Kidney epithelial cell (primary cell): Measurements from ENCODE around the gene ITPR1. TPM values are rescaled to one million over a fixed set of nuclear protein-coding genes. Genes with fewer than 3 reads are reported as not detected.

Source experiments
- DNase-seq: peaks from one replicate; pipeline ENCODE4 v3.0.0-alpha.2; 2010; ENCODE audit warnings: low read depth
- H3K27me3 ChIP-seq: 2 replicates; pipeline ENCODE4 v1.6.0; 2011; ENCODE audit warnings: low read length; ENCODE audit not compliant: control insufficient read depth, insufficient read depth
- H3K36me3 ChIP-seq: 2 replicates; pipeline ENCODE4 v1.5.1; 2011; ENCODE audit warnings: low read length; ENCODE audit not compliant: control insufficient read depth, insufficient read depth
- H3K4me3 ChIP-seq: 2 replicates; pipeline ENCODE4 v1.5.1; 2011; ENCODE audit warnings: low read depth, mild to moderate bottlenecking, control low read depth, low read length
- CTCF ChIP-seq: IDR thresholded peaks from 2 replicates; pipeline ENCODE4 v1.5.1; 2011; ENCODE audit warnings: mild to moderate bottlenecking, moderate library complexity, low read length, control low read depth, inconsistent platforms; ENCODE audit not compliant: insufficient read depth, poor library complexity, severe bottlenecking
- total RNA-seq: library from RNA; depleted of rRNA; stranded (reverse); fragments of >200 nt; gene quantifications from 2 replicates; pipeline ENCODE4 v1.2.3, GENCODE V29; 2015

The ITPR1 gene
- total RNA-seq, 1 donor from 2014 or later = 8.9 TPM

- Histone ChIP-seq H3K36me3 (no peaks in the 10 kb centered on the region), H3K27me3 (no peaks in the 10 kb centered on the region), H3K4me3 (no peak overlapping the region)
- no peak for DNase-seq
- no peak for TF ChIP-seq CTCF
These were observed 68.5 kb downstream of the ITPR1 start for GRCh38 chr3:4561661-4562060.

- no peak overlapping the region for H3K4me3 ChIP-seq
- no peak for DNase-seq
- TF ChIP-seq CTCF = no peak
These were observed 69.4 kb downstream of the ITPR1 start for GRCh38 chr3:4562595-4562994.

GRCh38 chr3:4564270-4564669 lies 71.1 kb downstream of the ITPR1 start:
- no peak for TF ChIP-seq CTCF
- no peaks in the 10 kb centered on the region for H3K36me3 ChIP-seq

More at GRCh38 chr3:4562595-4562994, 69.4 kb downstream of the ITPR1 start:
- no peaks in the 10 kb centered on the region for H3K27me3 ChIP-seq
- no peaks in the 10 kb centered on the region for H3K36me3 ChIP-seq

GRCh38 chr3:4564928-4565586 lies 71.9 kb downstream of the ITPR1 start:
- H3K4me3 ChIP-seq = no peak overlapping the region
- DNase-seq = no peak
- TF ChIP-seq CTCF = no peak
- H3K36me3 ChIP-seq = no peaks in the 10 kb centered on the region
- H3K27me3 ChIP-seq = no peaks in the 10 kb centered on the region

More at GRCh38 chr3:4564270-4564669, 71.1 kb downstream of the ITPR1 start:
- no peak overlapping the region for H3K4me3 ChIP-seq
- DNase-seq = no peak
- H3K27me3 ChIP-seq = no peaks in the 10 kb centered on the region

GRCh38 chr3:4565809-4566501 lies 72.8 kb downstream of the ITPR1 start:
- Histone ChIP-seq H3K36me3 (no peaks in the 10 kb centered on the region), H3K4me3 (no peak overlapping the region), H3K27me3 (no peaks in the 10 kb centered on the region)
- no peak for TF ChIP-seq CTCF
- DNase-seq = no peak
